KOPT-K1 (cell line): Measurements from ENCODE around the gene VSIR.

Experiments
- H3K27ac ChIP-seq: fragments of 200-600 bp; sonication (generic); 2 replicates; pipeline ENCODE4 v1.5.1; 2016; ENCODE audit warnings: antibody characterized with exemption, mild to moderate bottlenecking, low read depth, low read length; ENCODE audit not compliant: poor library complexity, severe bottlenecking
- H3K36me3 ChIP-seq: fragments of 200-600 bp; sonication (generic); 2 replicates; pipeline ENCODE4 v1.5.1; 2017; ENCODE audit warnings: antibody characterized with exemption, mild to moderate bottlenecking, low read length, moderate library complexity; ENCODE audit not compliant: insufficient read depth
- H3K9me3 ChIP-seq: fragments of 200-600 bp; sonication (generic); 2 replicates; pipeline ENCODE4 v1.5.1; 2017; ENCODE audit warnings: antibody characterized with exemption, low read length, mild to moderate bottlenecking; ENCODE audit not compliant: insufficient read depth, poor library complexity, severe bottlenecking

VSIR gene

DNA sequence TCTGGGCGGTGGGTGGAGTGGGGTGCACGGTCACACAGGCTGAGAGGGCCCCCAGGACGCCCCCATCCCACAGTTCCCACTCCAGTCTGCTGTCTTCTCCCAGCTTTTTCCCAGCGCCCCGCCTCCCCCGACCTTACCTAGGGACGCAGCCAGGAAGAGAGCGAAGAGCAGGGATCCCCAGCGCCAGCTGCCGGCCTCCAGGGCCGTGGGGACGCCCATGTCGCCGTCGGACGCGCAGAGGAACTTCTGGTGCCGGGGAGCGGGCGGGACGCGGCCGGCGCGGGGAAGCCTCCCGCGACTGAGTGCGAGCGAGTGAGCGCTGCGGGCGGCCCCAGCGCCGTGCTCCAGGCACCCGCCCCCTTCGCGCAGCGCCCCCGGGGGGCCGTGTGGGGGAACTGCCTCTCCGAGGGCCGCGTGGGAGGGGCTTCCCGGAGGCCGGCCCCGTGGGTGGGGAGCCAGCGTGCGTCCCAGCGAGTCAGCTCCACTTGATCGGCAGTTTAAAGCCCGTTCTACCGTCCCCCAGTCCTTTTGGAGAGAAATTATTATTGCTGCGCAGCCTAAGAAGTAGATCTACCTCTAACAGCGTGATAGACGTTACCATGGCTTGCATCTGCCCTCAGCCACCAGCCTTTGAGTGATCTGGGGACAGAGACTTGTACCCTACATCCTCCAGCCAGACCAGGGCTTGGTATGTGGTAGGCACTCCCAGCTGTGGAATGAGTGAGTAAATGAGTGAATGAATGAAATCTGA, at the start of gene VSIR:
Gene VSIR, minus strand, starts transcription at position 300 of the 751 bp plus-strand sequence. Its CDS starts 81 bp downstream, at position 219.
- Histone ChIP-seq H3K27ac (peak within 1 kb of the TSS; percentile 95), H3K9me3 (no peaks in the 10 kb centered on the region), H3K36me3 (no peaks in the 10 kb centered on the region)

DNA sequence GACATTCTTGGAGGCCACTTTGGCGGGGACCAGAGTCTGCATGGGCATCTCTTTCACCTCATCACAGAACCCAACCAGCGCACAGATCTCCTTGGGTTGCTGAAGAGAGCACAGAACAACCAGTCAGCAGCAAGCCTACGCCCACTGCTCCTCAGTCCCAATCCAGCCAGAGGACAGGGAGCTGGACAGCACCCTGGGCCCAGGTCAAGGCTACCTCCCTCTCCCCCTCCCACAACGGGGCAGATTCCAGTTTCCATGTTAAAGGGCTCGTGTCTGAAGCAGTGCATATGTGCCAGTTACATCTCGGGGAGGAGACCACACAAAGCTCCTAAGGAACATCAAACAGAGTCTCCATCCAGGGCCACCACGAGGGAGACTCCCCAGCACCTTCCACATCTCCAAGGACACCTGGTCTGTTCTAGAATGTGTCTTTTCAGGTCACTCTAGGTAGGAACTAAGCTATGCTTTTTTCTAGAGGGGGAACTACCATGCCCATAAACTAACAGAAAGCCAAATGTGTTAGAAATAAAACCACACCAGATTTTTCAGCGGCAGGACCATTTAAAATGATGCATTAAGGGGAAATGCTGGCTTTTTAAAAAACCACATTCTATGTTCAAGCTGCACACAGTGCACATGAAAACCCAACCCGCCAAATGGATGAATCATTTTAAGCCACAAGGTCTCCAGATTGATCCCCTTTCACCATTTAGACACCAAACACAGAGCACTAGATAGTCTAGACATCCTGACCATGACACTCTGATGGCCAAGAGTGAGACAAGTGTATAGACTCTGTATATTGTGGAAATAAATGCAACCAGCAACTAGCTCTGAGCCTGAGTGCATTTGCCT, 48.8 kb upstream of the VSIR start:
- Histone ChIP-seq H3K36me3 (peaks cover 100% of the 10 kb centered on the region), H3K27ac (no peak overlapping the region), H3K9me3 (no peaks in the 10 kb centered on the region)

DNA sequence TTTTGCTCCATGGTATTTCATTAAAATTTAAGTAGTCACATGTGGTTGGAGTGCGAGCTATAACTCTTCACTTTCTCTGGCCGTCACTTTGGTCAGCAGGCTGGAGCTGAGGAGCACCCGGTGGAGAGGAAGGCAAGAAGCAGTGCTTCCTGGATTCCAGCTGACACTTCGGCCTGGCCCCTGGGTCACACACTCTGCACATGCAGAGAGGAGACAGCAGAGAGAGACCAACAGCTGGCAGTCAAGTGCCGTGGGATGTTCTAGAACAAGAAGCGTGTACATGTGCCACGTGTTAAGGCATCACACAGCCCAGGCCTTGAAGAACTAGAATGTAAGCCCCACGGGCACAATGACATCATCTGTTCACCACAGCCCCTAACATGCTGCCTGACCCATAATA, 47.6 kb upstream of the VSIR start:
- H3K9me3 ChIP-seq: no peaks in the 10 kb centered on the region
- no peak overlapping the region for H3K27ac ChIP-seq
- H3K36me3 ChIP-seq: peaks cover 100% of the 10 kb centered on the region

DNA sequence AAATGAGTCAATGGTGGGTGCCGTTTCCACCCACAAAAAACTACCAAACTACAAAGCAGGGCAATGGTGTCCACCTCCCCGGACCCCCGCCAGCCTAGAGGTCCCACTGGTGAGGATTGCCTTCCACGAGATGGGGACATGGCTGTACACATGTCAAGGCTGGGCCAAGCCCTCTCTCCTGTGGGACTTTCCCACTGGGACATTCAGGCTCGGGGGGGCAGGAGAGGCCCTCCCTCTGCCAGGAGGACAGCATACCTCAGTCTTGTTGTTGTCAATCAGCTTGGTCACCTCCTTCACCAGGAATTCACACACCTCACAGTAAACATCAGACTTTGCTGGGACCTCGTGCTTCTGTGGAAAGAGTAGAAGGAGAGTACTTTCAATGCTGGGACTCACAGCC, 46.7 kb upstream of the VSIR start:
- H3K9me3 ChIP-seq: no peaks in the 10 kb centered on the region
- H3K27ac ChIP-seq: no peak overlapping the region
- H3K36me3 ChIP-seq: peaks cover 100% of the 10 kb centered on the region

DNA sequence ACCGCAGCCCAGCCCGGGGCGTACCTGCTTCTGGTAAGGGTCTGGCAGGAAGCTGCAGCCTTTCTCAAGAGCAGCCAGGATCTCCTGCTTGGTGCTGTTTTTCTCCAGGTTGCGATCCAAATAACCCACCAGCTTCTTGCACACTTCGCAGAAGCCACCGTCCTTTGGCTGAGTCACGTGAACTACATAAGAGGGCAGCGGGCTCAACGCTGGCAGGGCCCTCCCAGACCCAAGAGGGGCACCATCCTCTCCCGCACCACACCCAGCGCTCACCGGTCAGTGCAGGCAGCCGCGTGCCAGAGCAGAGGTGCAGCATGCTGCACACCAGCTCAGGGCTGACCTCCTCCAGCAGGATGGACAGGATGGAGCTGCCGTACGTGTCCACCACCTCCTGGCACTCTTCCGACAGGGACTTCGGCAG, 46.1 kb upstream of the VSIR start:
- H3K36me3 ChIP-seq: peaks cover 100% of the 10 kb centered on the region

DNA sequence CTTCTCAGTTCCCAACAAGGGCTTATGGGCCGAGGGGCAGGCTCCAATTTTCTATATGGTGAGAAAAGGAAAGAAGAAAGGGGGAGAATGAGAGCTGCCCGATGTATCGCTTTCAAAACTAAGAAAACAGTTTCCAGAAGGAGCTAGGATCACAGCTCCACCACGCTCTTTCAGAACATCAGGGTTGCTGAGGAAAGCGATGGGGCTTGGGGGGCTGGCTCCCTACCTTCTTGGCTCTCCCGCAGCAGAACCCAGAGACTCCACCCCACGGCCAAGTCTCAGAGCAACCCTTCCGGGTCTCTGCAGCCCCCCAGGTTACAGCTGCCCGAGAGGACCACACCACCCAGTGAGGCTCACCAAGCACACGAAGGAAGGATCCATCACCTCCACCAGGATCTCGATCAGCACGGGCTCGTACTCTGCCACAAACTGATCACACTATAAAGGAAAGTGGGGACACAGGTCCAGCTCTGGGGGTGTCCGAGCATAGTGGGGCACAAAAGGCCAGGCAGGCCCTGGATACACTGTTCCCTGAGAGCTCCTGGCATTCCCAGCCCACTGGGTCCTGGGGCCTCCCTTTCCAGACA, 45.4 kb upstream of the VSIR start:
- Histone ChIP-seq H3K27ac (no peak overlapping the region), H3K9me3 (no peaks in the 10 kb centered on the region), H3K36me3 (peaks cover 100% of the 10 kb centered on the region)

More for the DNA sequence above, 46.1 kb upstream of the VSIR start:
- Histone ChIP-seq H3K9me3 (no peaks in the 10 kb centered on the region), H3K27ac (no peak overlapping the region)

DNA sequence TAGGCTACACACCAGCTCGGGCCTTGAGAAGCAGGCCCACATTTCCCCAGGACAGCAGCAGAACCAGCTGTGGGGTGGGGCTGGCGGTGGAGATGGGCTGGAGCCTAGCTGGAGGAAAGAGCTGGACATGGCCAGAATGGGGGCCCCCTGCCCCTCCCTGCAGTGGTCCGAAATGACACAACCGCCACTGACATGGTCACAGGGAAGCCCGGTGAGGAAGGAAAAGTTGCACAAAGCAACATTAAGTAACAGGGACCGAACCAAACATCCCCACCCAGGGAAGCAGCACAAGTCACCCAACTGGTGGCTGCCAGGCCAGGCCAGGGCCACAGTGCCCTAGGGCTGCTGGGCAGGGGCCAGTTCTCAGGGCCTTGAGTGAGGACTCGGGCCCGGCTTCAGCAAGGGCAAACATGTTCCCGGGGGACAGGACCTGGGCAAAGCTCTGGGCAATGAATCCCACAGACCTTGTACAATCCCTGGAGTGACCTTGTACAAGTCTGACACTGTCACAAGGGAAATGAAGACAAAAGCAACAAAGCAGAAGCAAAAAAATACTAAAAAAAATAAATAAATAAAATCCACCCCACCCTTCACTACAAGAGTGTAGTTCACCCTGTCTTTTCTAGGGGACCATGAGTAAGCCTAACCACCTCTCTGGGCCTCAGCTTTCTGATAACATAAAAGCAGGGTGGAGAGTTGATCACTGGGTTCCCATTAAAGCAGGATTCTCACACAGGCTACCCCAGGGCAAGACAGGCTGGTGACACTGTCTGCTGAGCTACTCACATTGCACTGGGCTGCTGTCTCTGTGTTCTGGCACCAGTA, 44.7 kb upstream of the VSIR start:
- H3K36me3 ChIP-seq: peaks cover 100% of the 10 kb centered on the region
- H3K9me3 ChIP-seq: no peaks in the 10 kb centered on the region
- no peak overlapping the region for H3K27ac ChIP-seq

DNA sequence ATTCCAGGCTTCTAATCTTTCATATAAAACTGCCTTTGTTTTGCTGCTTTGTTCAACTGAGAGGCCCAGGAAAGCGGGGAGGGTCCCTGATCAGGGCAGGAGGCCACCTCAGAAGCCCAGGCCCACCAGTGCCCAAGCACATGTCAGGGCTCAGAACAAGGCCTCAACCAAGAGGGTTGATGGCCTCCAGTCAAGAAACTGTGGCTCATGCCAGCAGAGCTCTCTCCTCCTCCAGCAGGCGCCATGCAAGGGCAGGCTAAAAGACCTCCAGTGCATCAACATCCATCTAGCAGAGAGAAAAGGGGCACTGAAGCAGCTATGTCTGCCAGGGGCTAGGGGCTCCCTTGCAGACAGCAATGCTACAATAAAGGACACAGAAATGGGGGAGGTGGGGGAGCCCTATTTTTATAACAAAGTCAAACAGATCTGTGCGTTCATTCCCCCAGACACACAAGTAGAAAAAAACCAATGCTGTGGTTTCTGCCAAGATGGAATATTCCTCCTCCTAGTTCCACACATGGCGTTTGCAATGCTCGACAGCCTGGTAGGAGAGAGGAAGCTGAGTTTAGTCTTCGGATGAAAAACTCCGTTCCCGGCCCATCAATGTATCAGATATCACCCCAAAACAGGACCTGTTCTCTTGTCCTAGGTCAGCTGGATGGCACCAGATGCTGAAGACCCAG, 43.8 kb upstream of the VSIR start:
- peaks cover 98% of the 10 kb centered on the region for H3K36me3 ChIP-seq
- H3K9me3 ChIP-seq: no peaks in the 10 kb centered on the region
- no peak overlapping the region for H3K27ac ChIP-seq

DNA sequence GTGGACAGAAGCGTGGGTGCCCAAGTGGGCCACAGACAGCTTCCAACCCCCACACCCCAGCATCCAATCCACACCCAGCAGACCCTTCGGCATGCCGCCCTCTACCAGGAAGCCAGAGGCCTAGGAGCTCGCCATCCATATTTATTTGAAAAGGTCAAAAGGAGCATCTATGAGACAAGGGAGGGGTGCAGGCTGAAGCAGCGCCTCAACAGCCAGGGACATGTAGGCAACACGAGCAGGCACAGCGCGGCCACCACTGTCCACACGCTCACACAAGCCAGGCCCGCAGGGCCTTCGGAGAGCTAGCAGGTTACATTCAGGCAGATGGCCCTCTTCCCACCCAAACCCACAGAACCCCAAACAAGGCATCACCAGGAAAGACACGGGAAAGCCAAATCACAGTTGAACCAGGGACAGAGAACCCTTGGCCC, 43.1 kb upstream of the VSIR start:
- Histone ChIP-seq H3K27ac (no peak overlapping the region), H3K9me3 (no peaks in the 10 kb centered on the region), H3K36me3 (peaks cover 91% of the 10 kb centered on the region)

DNA sequence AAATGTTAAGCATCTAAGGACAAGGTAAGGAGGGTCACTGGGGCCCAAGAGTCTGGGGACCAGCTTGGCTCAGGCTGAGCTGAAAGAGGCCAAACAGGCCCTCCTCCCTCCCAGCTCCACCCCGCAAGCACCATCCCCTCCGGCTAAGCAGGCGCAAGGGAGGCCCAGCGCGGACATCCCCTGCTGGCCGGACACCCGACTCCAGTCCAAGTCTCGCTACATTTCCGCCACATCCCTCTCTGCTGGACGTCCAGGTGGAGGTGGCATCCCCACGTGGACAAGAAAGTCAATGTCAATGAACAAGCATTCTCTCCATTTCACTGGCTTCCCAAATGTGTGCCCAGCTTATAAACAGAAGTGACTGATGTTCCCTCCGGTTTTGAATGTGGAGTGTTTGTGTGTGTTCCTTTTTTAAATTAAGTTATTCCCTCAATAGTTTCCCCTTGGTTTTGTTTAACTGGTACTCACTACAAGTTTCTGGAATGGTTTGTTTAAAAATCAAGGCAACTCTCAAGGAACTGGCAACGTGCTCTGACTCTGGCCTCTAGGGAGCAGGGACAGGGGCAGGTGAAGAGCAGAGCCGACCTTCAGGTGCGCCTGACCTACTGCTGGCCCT, 42.3 kb upstream of the VSIR start:
- Histone ChIP-seq H3K36me3 (peaks cover 83% of the 10 kb centered on the region), H3K27ac (no peak overlapping the region), H3K9me3 (no peaks in the 10 kb centered on the region)

DNA sequence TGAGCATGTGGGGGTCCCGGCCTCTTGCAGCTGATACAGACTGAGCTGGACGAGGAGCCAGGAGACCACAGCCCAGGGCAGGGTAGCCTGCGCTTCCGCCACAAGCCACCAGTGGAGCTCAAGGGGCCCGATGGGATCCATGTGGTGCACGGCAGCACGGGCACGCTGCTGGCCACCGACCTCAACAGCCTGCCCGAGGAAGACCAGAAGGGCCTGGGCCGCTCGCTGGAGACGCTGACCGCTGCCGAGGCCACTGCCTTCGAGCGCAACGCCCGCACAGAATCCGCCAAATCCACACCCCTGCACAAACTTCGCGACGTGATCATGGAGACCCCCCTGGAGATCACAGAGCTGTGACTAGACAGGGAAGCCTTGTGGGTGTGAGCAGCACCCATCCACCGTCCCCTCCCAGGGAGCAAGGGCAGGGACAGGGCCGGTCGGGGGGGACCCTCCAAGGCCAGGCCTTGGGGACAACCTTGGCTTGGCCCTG, 41.6 kb upstream of the VSIR start:
- Histone ChIP-seq H3K9me3 (no peaks in the 10 kb centered on the region), H3K27ac (no peak overlapping the region), H3K36me3 (peaks cover 83% of the 10 kb centered on the region)

DNA sequence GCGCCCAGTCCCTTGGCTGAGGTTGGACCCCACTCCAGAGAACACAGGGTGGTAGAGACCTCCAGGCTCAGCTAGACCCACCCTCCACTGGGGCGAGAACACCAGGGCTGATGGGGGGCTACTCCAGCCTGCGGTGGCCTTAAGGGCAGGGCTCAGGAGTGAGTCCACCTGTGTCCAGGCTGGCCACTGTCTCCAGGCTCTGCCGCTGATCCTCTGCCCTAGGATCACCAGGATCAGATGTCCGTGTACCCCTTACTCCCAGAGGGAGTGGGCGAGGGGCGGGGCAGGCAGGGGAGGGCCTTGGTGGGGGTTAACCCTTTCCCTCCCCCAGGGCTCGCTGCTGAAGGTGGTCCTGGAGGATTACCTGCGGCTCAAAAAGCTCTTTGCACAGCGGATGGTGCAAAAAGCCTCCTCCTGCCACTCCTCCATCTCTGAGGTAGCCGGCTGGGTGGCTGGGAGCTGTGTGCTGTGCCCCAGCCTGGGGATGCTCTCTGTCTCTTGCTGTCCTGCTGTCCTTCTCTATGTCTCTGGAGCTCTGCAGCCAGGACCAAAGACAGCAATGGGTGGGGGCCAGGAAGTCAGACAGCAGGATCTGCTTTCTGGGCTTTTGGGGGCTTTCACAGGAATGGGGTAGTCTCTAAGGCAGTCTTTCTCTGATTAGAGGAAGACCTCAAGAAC, 39.7 kb upstream of the VSIR start:
- Histone ChIP-seq H3K36me3 (peaks cover 65% of the 10 kb centered on the region), H3K27ac (no peak overlapping the region), H3K9me3 (no peaks in the 10 kb centered on the region)
